Activated T-helper 2 cell treated with anti-CD3 and anti-CD28 coated beads, Interferon-gamma antibody, Interleukin-2, Interleukin-4, amounts not matched to agents 10 μg/mL and 5 μg/mL and 100 μg/mL, durations not matched to agents 14 hours and 24 hours and 36 hours (primary cell): ENCODE measurements around the gene TMEM201. TPM values are rescaled to one million over a fixed set of nuclear protein-coding genes. Genes with fewer than 3 reads are reported as not detected.

ENCODE experiments used
- DNase-seq: peaks from one replicate; pipeline ENCODE4 v3.0.0; 2021; ENCODE audit warnings: low spot score
- H3K27ac Mint-ChIP-seq: one replicate; pipeline ENCODE4 v1.8.0; 2021; ENCODE audit warnings: mixed read lengths
- H3K27me3 Mint-ChIP-seq: one replicate; pipeline ENCODE4 v1.8.0; 2021; ENCODE audit warnings: low read depth, mixed read lengths
- H3K36me3 Mint-ChIP-seq: one replicate; pipeline ENCODE4 v1.8.0; 2021; ENCODE audit warnings: low read depth, mixed read lengths
- H3K4me1 Mint-ChIP-seq: one replicate; pipeline ENCODE4 v1.8.0; 2021; ENCODE audit warnings: low read depth, mixed read lengths
- H3K4me3 Mint-ChIP-seq: one replicate; pipeline ENCODE4 v1.8.0; 2021; ENCODE audit warnings: low read depth, mild to moderate bottlenecking, moderate library complexity, mixed read lengths
- H3K9me3 Mint-ChIP-seq: one replicate; pipeline ENCODE4 v1.8.0; 2021; ENCODE audit warnings: mixed read lengths
- intact Hi-C: fragments of 100-400 bp; cut with micrococcal nuclease; formaldehyde crosslinking; loops from one replicate; pipeline ENCODE4 v1.15.1; 2023
- total RNA-seq: library from RNA; stranded (reverse); gene quantifications from 2 replicates; pipeline ENCODE4 v1.2.3, GENCODE V29; 2022

TMEM201 gene
- total RNA-seq, 1 donor from 2014 or later: 30.8 TPM

DNA sequence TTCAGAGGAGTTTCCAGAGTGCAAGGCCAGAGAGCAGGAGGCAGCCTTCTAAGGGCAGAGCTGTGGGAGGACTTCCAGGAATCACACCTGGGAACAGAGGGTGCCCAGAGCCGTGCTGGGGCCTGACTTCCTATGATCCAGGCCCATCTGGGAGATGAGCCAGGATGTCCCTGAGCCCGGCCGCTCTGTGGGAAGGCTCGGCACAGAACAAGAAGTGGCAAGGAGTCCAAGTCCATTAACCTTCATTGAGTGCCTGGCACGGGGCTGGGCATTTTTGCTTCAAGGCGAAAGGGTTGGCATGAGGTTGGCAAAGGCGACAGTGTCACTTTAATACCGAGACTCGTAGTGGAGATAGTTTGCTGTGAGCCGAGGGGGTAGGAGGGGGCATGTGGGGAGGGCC lies 18.2 kb downstream of the TMEM201 start:
- DNase-seq: no peak
- Mint-ChIP-seq H3K4me1 (no peaks in the 10 kb centered on the region), H3K27me3 (no peaks in the 10 kb centered on the region), H3K27ac (no peak overlapping the region), H3K36me3 (peaks cover 11% of the 10 kb centered on the region), H3K4me3 (no peak overlapping the region), H3K9me3 (no peaks in the 10 kb centered on the region)
- intact Hi-C loops: no loop called here

GRCh38 chr1:9607352-9607751 lies 18.6 kb downstream of the TMEM201 start:
- H3K27ac Mint-ChIP-seq: no peak overlapping the region
- H3K9me3 Mint-ChIP-seq: no peaks in the 10 kb centered on the region
- no peaks in the 10 kb centered on the region for H3K27me3 Mint-ChIP-seq
- no peak for DNase-seq
- H3K36me3 Mint-ChIP-seq: peaks cover 11% of the 10 kb centered on the region
- H3K4me3 Mint-ChIP-seq: no peak overlapping the region
- H3K4me1 Mint-ChIP-seq: no peaks in the 10 kb centered on the region
- intact Hi-C loops: no loop called here

DNA sequence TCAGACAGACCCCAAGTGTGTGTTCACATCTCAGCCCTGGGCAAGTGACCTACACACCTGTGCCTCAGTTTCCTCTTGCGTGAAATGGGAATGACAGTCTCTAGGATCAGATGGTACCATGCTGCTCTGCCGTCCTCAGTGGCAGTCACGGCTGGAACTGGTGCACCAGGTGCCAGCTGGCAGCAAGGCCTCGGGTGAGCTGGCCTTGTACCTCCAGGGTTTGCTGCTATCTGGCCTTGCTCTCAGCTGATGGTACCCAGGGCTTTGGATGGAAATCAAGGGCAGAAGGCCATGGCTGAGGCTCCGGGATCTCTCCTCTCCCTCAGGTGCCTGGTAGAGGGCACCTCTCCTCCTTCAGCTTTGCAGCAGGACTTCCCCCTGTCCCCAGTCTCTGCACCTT lies 21.3 kb downstream of the TMEM201 start:
- no peak for DNase-seq
- Mint-ChIP-seq H3K4me3 (no peak overlapping the region), H3K9me3 (no peaks in the 10 kb centered on the region), H3K36me3 (peaks cover 14% of the 10 kb centered on the region), H3K27me3 (no peaks in the 10 kb centered on the region), H3K4me1 (no peaks in the 10 kb centered on the region), H3K27ac (no peak overlapping the region)
- intact Hi-C loops: no loop called here

- no peaks in the 10 kb centered on the region for H3K4me1 Mint-ChIP-seq
- no peaks in the 10 kb centered on the region for H3K9me3 Mint-ChIP-seq
- DNase-seq: no peak
- H3K27ac Mint-ChIP-seq: no peak overlapping the region
- peaks cover 14% of the 10 kb centered on the region for H3K36me3 Mint-ChIP-seq
- no peaks in the 10 kb centered on the region for H3K27me3 Mint-ChIP-seq
- H3K4me3 Mint-ChIP-seq: no peak overlapping the region
- intact Hi-C loops: no loop called here
Observed at GRCh38 chr1:9610548-9610947, 21.8 kb downstream of the TMEM201 start.

- no peaks in the 10 kb centered on the region for H3K27me3 Mint-ChIP-seq
- H3K4me3 Mint-ChIP-seq: no peak overlapping the region
- DNase-seq: no peak
- no peaks in the 10 kb centered on the region for H3K9me3 Mint-ChIP-seq
- intact Hi-C loops: no loop called here
- no peak overlapping the region for H3K27ac Mint-ChIP-seq
- H3K4me1 Mint-ChIP-seq: peaks cover 1% of the 10 kb centered on the region
- H3K36me3 Mint-ChIP-seq: peaks cover 14% of the 10 kb centered on the region
Observed at GRCh38 chr1:9611716-9612115, 23.0 kb downstream of the TMEM201 start.

- Mint-ChIP-seq H3K4me1 (peaks cover 1% of the 10 kb centered on the region), H3K27me3 (no peaks in the 10 kb centered on the region), H3K9me3 (no peaks in the 10 kb centered on the region), H3K36me3 (peaks cover 14% of the 10 kb centered on the region), H3K27ac (no peak overlapping the region), H3K4me3 (no peak overlapping the region)
- no peak for DNase-seq
- intact Hi-C loops: no loop called here
Observed at GRCh38 chr1:9612162-9612845, 23.6 kb downstream of the TMEM201 start.

DNA sequence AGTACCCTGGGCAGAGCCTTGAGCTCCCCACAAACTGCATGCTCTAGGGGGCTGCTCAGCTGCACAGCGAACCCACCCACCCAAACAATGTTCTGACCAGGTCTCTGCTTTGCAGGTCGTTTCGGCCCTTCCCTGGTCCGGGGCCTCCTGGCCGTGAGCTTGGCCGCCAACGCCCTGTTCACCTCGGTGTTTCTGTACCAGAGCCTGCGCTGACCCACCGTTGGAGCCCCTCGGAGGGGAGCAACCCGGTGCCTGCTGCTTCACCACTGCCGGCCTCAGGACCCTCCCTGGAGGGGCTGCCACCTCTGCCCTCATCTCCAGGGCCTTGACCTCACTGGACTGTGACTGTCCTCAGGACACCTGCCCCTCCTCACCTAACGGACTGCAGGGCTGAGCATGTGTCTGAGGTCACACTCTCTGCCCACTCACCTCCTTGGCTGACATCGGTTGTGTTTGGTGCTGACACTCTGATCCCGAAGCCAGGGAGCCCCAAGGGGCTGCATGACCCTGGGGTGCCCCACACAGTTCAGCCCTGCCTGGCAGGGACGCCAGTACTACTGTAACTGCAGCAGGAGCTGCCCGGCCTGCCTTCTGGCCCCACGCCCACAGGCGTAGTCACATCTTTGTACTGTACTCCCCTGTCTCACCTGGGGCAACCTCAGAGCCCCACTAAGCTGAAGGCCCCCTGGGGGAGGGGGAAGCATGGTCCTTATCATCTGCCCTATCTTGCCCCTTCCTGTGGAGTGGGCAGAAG lies 24.3 kb downstream of the TMEM201 start:
- Mint-ChIP-seq H3K4me3 (no peak overlapping the region), H3K27me3 (no peaks in the 10 kb centered on the region), H3K9me3 (no peaks in the 10 kb centered on the region), H3K27ac (no peak overlapping the region), H3K4me1 (peaks cover 1% of the 10 kb centered on the region), H3K36me3 (peaks cover 14% of the 10 kb centered on the region)
- DNase-seq: no peak
- intact Hi-C loops: no loop called here

GRCh38 chr1:9613625-9614299 lies 25.1 kb downstream of the TMEM201 start:
- H3K4me3 Mint-ChIP-seq: no peak overlapping the region
- no peaks in the 10 kb centered on the region for H3K27me3 Mint-ChIP-seq
- intact Hi-C loops: no loop called here
- H3K27ac Mint-ChIP-seq: no peak overlapping the region
- no peak for DNase-seq
- peaks cover 14% of the 10 kb centered on the region for H3K36me3 Mint-ChIP-seq
- H3K9me3 Mint-ChIP-seq: no peaks in the 10 kb centered on the region
- peaks cover 1% of the 10 kb centered on the region for H3K4me1 Mint-ChIP-seq

DNA sequence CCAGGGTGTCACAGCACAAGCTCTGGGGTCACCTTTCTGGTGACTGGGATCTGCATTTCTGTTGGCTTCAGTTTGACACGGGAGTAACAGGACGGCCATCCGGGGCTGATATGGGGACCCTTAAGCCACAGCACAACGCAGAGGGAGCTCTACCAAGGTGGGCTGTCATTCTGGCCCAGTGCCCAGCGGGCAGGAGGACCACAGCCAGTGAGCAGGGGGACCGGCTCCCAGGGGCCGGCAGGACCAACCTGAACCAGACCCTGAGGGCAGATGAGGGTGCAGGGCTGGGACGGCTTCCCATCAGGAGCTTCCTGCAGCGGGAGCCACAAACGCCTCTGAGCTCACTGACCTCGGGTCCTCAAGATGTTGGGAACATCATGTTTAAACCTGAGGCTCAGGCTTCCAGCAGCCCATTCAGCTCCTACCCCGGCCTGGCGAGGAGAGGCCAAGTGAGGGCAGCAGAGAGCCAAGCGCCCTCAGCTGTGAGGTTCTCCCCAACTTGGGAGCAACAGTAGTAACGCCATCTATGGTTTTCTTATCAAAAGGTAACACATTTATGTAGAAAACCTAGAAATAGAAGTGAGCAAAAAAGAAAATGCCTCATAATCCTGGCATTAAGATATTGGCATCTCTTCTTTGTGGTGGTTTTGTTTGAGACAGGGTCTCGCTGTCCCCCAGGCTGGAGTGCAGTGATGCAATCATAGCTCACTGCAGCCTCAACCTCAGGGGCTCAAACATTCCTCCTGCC lies 26.8 kb downstream of the TMEM201 start:
- H3K4me3 Mint-ChIP-seq: no peak overlapping the region
- no peaks in the 10 kb centered on the region for H3K9me3 Mint-ChIP-seq
- DNase-seq: peak; percentile 43
- intact Hi-C loops: no loop called here
- no peak overlapping the region for H3K27ac Mint-ChIP-seq
- H3K27me3 Mint-ChIP-seq: no peaks in the 10 kb centered on the region
- H3K4me1 Mint-ChIP-seq: peaks cover 1% of the 10 kb centered on the region
- H3K36me3 Mint-ChIP-seq: peaks cover 10% of the 10 kb centered on the region

- no peaks in the 10 kb centered on the region for H3K9me3 Mint-ChIP-seq
- H3K4me3 Mint-ChIP-seq: no peak overlapping the region
- H3K27ac Mint-ChIP-seq: no peak overlapping the region
- peaks cover 1% of the 10 kb centered on the region for H3K4me1 Mint-ChIP-seq
- DNase-seq: no peak
- H3K36me3 Mint-ChIP-seq: no peaks in the 10 kb centered on the region
- intact Hi-C loops: no loop called here
- H3K27me3 Mint-ChIP-seq: peaks cover 2% of the 10 kb centered on the region
Observed at GRCh38 chr1:9618909-9619679, 30.4 kb downstream of the TMEM201 start.

DNA sequence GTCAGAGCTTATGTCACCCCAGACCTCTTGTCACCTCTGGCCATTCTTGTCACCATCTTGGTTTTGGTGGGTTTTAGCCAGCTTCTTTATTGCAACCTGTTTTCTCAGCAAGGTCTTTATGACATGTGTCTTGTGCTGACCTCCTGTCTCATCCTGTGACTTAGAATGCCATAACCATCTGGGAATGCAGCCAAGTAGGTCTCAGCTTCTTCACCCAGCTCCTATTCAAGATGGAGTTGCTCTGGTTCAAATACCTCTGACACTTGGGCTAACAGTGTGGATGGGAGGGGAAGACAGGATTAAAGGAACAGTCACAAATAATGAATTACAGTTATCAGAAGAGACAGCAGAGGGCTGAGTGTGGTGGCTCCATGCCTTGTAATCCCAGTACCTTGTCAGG lies 32.3 kb downstream of the TMEM201 start:
- Mint-ChIP-seq H3K27ac (no peak overlapping the region), H3K36me3 (no peaks in the 10 kb centered on the region), H3K4me3 (no peak overlapping the region), H3K4me1 (peaks cover 5% of the 10 kb centered on the region), H3K27me3 (peaks cover 3% of the 10 kb centered on the region), H3K9me3 (no peaks in the 10 kb centered on the region)
- no peak for DNase-seq
- intact Hi-C loops: loop anchor here (10.0 kb wide), 1 partner anchor 594 kb away; the partner anchor contains the start of gene KIF1B

- intact Hi-C loops: loop anchor here (10.0 kb wide), 1 partner anchor 591 kb away; the partner anchor contains the start of gene KIF1B
Observed at GRCh38 chr1:9624081-9624480, 35.4 kb downstream of the TMEM201 start.

More at GRCh38 chr1:9624081-9624480, 35.4 kb downstream of the TMEM201 start:
- no peak overlapping the region for H3K27ac Mint-ChIP-seq
- peaks cover 25% of the 10 kb centered on the region for H3K4me1 Mint-ChIP-seq
- no peaks in the 10 kb centered on the region for H3K9me3 Mint-ChIP-seq
- H3K27me3 Mint-ChIP-seq: peaks cover 3% of the 10 kb centered on the region
- H3K36me3 Mint-ChIP-seq: no peaks in the 10 kb centered on the region
- DNase-seq: no peak
- no peak overlapping the region for H3K4me3 Mint-ChIP-seq
